Coronary artery (tissue), 2 donors: ENCODE results near the gene ARHGAP44.

ENCODE experiments used
- DNase-seq: peaks from one replicate; pipeline ENCODE4 v3.0.0-alpha.2; 2017; ENCODE audit warnings: low spot score
- H3K27ac ChIP-seq, 2 donors: fragments of 200-600 bp; sonication (generic); one replicate each; pipeline ENCODE4 v1.5.1; 2016 to 2019
- H3K4me3 ChIP-seq: fragments of 200-600 bp; sonication (generic); 2 replicates; pipeline ENCODE4 v1.5.1; 2016; ENCODE audit warnings: mild to moderate bottlenecking, moderate library complexity
- CTCF ChIP-seq: fragments of 200-600 bp; sonication (generic); IDR thresholded peaks from one replicate; pipeline ENCODE4 v1.5.1; 2019; ENCODE audit warnings: antibody characterized with exemption

ARHGAP44 gene

GRCh38 chr17:12898110-12898509, 108.8 kb downstream of the ARHGAP44 start:
- no peak for TF ChIP-seq CTCF
- no peak for DNase-seq

GRCh38 chr17:12899604-12900003, 110.3 kb downstream of the ARHGAP44 start:
- Histone ChIP-seq H3K4me3 (no peak overlapping the region), H3K27ac (no peak overlapping the region)
- no peak for DNase-seq
- no peak for TF ChIP-seq CTCF

More at GRCh38 chr17:12898110-12898509, 108.8 kb downstream of the ARHGAP44 start:
- Histone ChIP-seq H3K27ac (no peak overlapping the region), H3K4me3 (no peak overlapping the region)

GRCh38 chr17:12900474-12900873, 111.2 kb downstream of the ARHGAP44 start:
- no peak for TF ChIP-seq CTCF
- DNase-seq, result no peak

GRCh38 chr17:12902046-12902445, 112.7 kb downstream of the ARHGAP44 start:
- no peak overlapping the region for H3K4me3 ChIP-seq
- no peak for DNase-seq
- no peak for TF ChIP-seq CTCF
- no peak overlapping the region for H3K27ac ChIP-seq

More at GRCh38 chr17:12900474-12900873, 111.2 kb downstream of the ARHGAP44 start:
- no peak overlapping the region for H3K27ac ChIP-seq
- H3K4me3 ChIP-seq, result no peak overlapping the region

GRCh38 chr17:12907477-12907876, 118.2 kb downstream of the ARHGAP44 start:
- no peak overlapping the region for H3K4me3 ChIP-seq
- H3K27ac ChIP-seq, result no peak overlapping the region
- TF ChIP-seq CTCF, result no peak
- DNase-seq, result no peak

GRCh38 chr17:12909046-12909445, 119.7 kb downstream of the ARHGAP44 start:
- no peak for TF ChIP-seq CTCF
- no peak overlapping the region for H3K4me3 ChIP-seq
- no peak overlapping the region for H3K27ac ChIP-seq
- no peak for DNase-seq

- DNase-seq, result no peak
- Histone ChIP-seq H3K27ac (no peak overlapping the region), H3K4me3 (no peak overlapping the region)
- no peak for TF ChIP-seq CTCF
Measured at GRCh38 chr17:12909511-12909910, 120.2 kb downstream of the ARHGAP44 start.
